DND-41 (cell line): ENCODE measurements around the gene LRRC56.

Experiments
- ATAC-seq: fragments of 200-7000 bp; cut with Tn5 transposase; 3 replicates; pipeline ENCODE4 v1.9.1; 2021; ENCODE audit warnings: low read depth; ENCODE audit not compliant: insufficient read depth
- DNase-seq: peaks from one replicate; pipeline ENCODE4 v3.0.0-alpha.2; 2020
- H2AFZ ChIP-seq: 2 replicates; pipeline ENCODE4 v1.6.0; 2012; ENCODE audit warnings: low read depth, low read length
- H3K27ac ChIP-seq: 2 replicates; pipeline ENCODE4 v1.5.1; 2012; ENCODE audit warnings: low read length, inconsistent platforms
- H3K27me3 ChIP-seq: fragments of 200-600 bp; sonication (generic); 2 replicates; pipeline ENCODE4 v1.6.0; 2012; ENCODE audit warnings: low read length, mild to moderate bottlenecking, inconsistent platforms; ENCODE audit not compliant: insufficient read depth, poor library complexity
- H3K36me3 ChIP-seq: 2 replicates; pipeline ENCODE4 v1.5.1; 2012; ENCODE audit warnings: low read length, inconsistent platforms; ENCODE audit not compliant: insufficient read depth
- H3K4me1 ChIP-seq: 2 replicates; pipeline ENCODE4 v1.5.1; 2012; ENCODE audit warnings: mild to moderate bottlenecking, low read length; ENCODE audit not compliant: insufficient read depth
- H3K4me2 ChIP-seq: 2 replicates; pipeline ENCODE4 v1.6.0; 2012; ENCODE audit warnings: mild to moderate bottlenecking, moderate library complexity, low read length, inconsistent platforms; ENCODE audit not compliant: insufficient read depth
- H3K4me3 ChIP-seq, 2 experiments: fragments of 200-600 bp in 1 of 2; shearing (Covaris generic) in 1 of 2; 2 replicates each; pipeline ENCODE4 v1.5.1; 2012 to 2016; ENCODE audit warnings: inconsistent platforms in 2 of 2, low read length in 2 of 2, mild to moderate bottlenecking in 2 of 2, low read depth in 1 of 2, moderate library complexity in 1 of 2
- H3K79me2 ChIP-seq: 2 replicates; pipeline ENCODE4 v1.6.0; 2012; ENCODE audit warnings: low read length, inconsistent platforms; ENCODE audit not compliant: insufficient read depth
- H3K9ac ChIP-seq: 2 replicates; pipeline ENCODE4 v1.6.0; 2012; ENCODE audit warnings: low read depth, mild to moderate bottlenecking, inconsistent platforms, low read length, moderate library complexity
- H3K9me3 ChIP-seq: 2 replicates; pipeline ENCODE4 v1.5.1; 2012; ENCODE audit warnings: low read length, moderate library complexity, mild to moderate bottlenecking, inconsistent platforms; ENCODE audit not compliant: insufficient read depth, severe bottlenecking
- H4K20me1 ChIP-seq: 2 replicates; pipeline ENCODE4 v1.6.0; 2012; ENCODE audit warnings: low read length; ENCODE audit not compliant: insufficient read depth
- EZH2 ChIP-seq: IDR thresholded peaks from 3 replicates; pipeline ENCODE4 v1.6.1; 2012; ENCODE audit warnings: borderline replicate concordance, low read depth, mild to moderate bottlenecking, moderate library complexity, low read length, inconsistent platforms; ENCODE audit not compliant: severe bottlenecking
- TF ChIP-seq, protein P1 (sequence below): IDR thresholded peaks from 2 replicates; pipeline ENCODE4 v1.5.1; 2012; ENCODE audit warnings: borderline replicate concordance, low read length, moderate library complexity, mild to moderate bottlenecking; ENCODE audit not compliant: poor library complexity, severe bottlenecking; ENCODE audit errors: extremely low read depth

The LRRC56 gene

DNA sequence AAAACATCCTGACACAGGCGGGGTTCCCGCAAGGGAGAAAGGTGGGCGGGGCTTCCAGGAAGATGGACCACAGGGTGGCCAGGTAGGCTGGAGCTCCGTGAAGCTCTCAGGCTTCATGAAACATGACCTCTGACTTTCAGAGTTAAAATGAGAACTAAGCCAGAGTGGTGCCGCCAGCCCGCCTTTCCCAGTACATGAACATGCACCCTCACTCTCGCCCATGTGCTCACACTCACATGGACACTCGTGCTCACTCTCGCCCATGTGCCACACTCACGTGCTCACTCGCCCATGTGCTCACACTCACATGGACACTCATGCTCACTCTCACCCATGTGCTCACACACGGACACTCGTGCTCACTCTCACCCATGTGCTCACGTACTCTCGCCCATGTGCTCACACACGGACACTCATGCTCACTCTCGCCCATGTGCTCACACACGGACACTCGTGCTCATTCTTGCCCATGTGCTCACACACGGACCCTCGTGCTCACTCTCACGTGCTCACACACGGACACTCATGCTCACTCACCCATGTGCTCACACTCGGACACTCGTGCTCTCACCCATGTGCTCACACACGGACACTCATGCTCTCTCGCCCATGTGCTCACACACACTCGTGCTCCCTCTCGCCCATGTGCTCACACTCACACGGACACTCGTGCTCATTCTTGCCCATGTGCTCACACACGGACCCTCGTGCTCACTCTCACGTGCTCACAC is 40.3 kb upstream of the LRRC56 start:
- Histone ChIP-seq H2AFZ (no peak overlapping the region), H3K79me2 (peaks cover 11% of the 10 kb centered on the region), H3K4me2 (no peak overlapping the region), H3K27me3 (no peaks in the 10 kb centered on the region), H3K4me3 (no peak overlapping the region), H4K20me1 (peaks cover 36% of the 10 kb centered on the region), H3K9me3 (no peaks in the 10 kb centered on the region), H3K27ac (no peak overlapping the region), H3K9ac (no peak overlapping the region), H3K4me1 (no peaks in the 10 kb centered on the region), H3K36me3 (peaks cover 87% of the 10 kb centered on the region)
- TF ChIP-seq EZH2, result no peak
- TF ChIP-seq, protein P1, sequence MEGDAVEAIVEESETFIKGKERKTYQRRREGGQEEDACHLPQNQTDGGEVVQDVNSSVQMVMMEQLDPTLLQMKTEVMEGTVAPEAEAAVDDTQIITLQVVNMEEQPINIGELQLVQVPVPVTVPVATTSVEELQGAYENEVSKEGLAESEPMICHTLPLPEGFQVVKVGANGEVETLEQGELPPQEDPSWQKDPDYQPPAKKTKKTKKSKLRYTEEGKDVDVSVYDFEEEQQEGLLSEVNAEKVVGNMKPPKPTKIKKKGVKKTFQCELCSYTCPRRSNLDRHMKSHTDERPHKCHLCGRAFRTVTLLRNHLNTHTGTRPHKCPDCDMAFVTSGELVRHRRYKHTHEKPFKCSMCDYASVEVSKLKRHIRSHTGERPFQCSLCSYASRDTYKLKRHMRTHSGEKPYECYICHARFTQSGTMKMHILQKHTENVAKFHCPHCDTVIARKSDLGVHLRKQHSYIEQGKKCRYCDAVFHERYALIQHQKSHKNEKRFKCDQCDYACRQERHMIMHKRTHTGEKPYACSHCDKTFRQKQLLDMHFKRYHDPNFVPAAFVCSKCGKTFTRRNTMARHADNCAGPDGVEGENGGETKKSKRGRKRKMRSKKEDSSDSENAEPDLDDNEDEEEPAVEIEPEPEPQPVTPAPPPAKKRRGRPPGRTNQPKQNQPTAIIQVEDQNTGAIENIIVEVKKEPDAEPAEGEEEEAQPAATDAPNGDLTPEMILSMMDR, result no peak
- DNase-seq (no peak), ATAC-seq (no peak)

- Histone ChIP-seq H3K9ac (no peak overlapping the region), H2AFZ (no peak overlapping the region), H4K20me1 (peaks cover 42% of the 10 kb centered on the region), H3K79me2 (peaks cover 18% of the 10 kb centered on the region), H3K4me2 (no peak overlapping the region), H3K27ac (no peak overlapping the region), H3K9me3 (no peaks in the 10 kb centered on the region), H3K27me3 (no peaks in the 10 kb centered on the region), H3K36me3 (peaks cover 91% of the 10 kb centered on the region), H3K4me3 (no peak overlapping the region), H3K4me1 (no peaks in the 10 kb centered on the region)
- DNase-seq, result no peak
- ATAC-seq, result no peak
- TF ChIP-seq, protein P1, result no peak
- no peak for TF ChIP-seq EZH2
Measured at GRCh38 chr11:497565-498296, 39.6 kb upstream of the LRRC56 start.

GRCh38 chr11:498297-499181 is 38.8 kb upstream of the LRRC56 start:
- no peaks in the 10 kb centered on the region for H3K4me1 ChIP-seq
- ATAC-seq (no peak), DNase-seq (no peak)
- H3K9ac ChIP-seq, result no peak overlapping the region
- H2AFZ ChIP-seq, result no peak overlapping the region
- TF ChIP-seq, protein P1, result no peak
- no peak for TF ChIP-seq EZH2
- H3K27ac ChIP-seq, result no peak overlapping the region
- H3K9me3 ChIP-seq, result no peaks in the 10 kb centered on the region
- peaks cover 87% of the 10 kb centered on the region for H3K36me3 ChIP-seq
- H3K27me3 ChIP-seq, result no peaks in the 10 kb centered on the region
- H3K4me3 ChIP-seq, result no peak overlapping the region
- H3K4me2 ChIP-seq, result no peak overlapping the region
- H3K79me2 ChIP-seq, result peaks cover 25% of the 10 kb centered on the region
- peaks cover 45% of the 10 kb centered on the region for H4K20me1 ChIP-seq
